ENCODE measurements around the gene BABAM2. TPM values are rescaled to one million over a fixed set of nuclear protein-coding genes. Genes with fewer than 3 reads are reported as not detected.

BABAM2 gene
- total RNA-seq, 1 donor from 2014 or later = 28.5 TPM

GRCh38 chr2:28350791-28351285 is 460.3 kb downstream of the BABAM2 start:
- H3K4me3 ChIP-seq (ENCODE audit: insufficient read depth, low read depth, low read length) = no peak overlapping the region
- H3K9me3 Mint-ChIP-seq (ENCODE audit: unreplicated experiment) = no peaks in the 10 kb centered on the region
- H3K27ac ChIP-seq (ENCODE audit: low read depth, low read length) = no peak overlapping the region
- H3K27ac Mint-ChIP-seq (ENCODE audit: unreplicated experiment) = no peak overlapping the region
- no peak overlapping the region for H3K4me3 Mint-ChIP-seq (ENCODE audit: unreplicated experiment)
- no peaks in the 10 kb centered on the region for H4K20me1 ChIP-seq (ENCODE audit: insufficient read depth, low read length)
- no peaks in the 10 kb centered on the region for H3K36me3 Mint-ChIP-seq (ENCODE audit: low read depth, unreplicated experiment)
- peaks cover 3% of the 10 kb centered on the region for H3K4me1 ChIP-seq (ENCODE audit: insufficient read depth, low read length)
- DNase-seq (ENCODE audit: low read depth) (no peak), FAIRE-seq (no peak)
- TF ChIP-seq CTCF (IDR thresholded peaks at IDR 0.05; ENCODE audit: insufficient read depth, low read depth, low read length) (no peak), EZH2 (IDR thresholded peaks at IDR 0.05; ENCODE audit: insufficient read depth, low read length) (no peak)
- H3K79me2 ChIP-seq (ENCODE audit: insufficient read depth, low read length) = no peaks in the 10 kb centered on the region
- peaks cover 2% of the 10 kb centered on the region for H3K4me1 Mint-ChIP-seq (ENCODE audit: low read depth, unreplicated experiment)
- no peak overlapping the region for H2AFZ ChIP-seq (ENCODE audit: low read depth, low read length)
- H3K9me3 ChIP-seq (ENCODE audit: insufficient read depth, low read depth, low read length) = no peaks in the 10 kb centered on the region
- no peak overlapping the region for H3K9ac ChIP-seq (ENCODE audit: low read length)
- H3K4me2 ChIP-seq (ENCODE audit: low read length) = no peak overlapping the region
- no peaks in the 10 kb centered on the region for H3K27me3 ChIP-seq (ENCODE audit: insufficient read depth, low read length)
- H3K36me3 ChIP-seq (ENCODE audit: insufficient read depth, low read length) = no peaks in the 10 kb centered on the region
- H3K27me3 Mint-ChIP-seq (ENCODE audit: low read depth, unreplicated experiment) = peaks cover 17% of the 10 kb centered on the region

- Histone ChIP-seq H3K9ac (ENCODE audit: low read length) (no peak overlapping the region), H3K4me1 (ENCODE audit: insufficient read depth, low read length) (peaks cover 5% of the 10 kb centered on the region), H3K4me2 (ENCODE audit: low read length) (no peak overlapping the region), H3K27me3 (ENCODE audit: insufficient read depth, low read length) (no peaks in the 10 kb centered on the region), H3K36me3 (ENCODE audit: insufficient read depth, low read length) (no peaks in the 10 kb centered on the region), H3K4me3 (ENCODE audit: insufficient read depth, low read depth, low read length) (no peak overlapping the region), H3K79me2 (ENCODE audit: insufficient read depth, low read length) (no peaks in the 10 kb centered on the region), H3K27ac (ENCODE audit: low read depth, low read length) (no peak overlapping the region), H2AFZ (ENCODE audit: low read depth, low read length) (no peak overlapping the region), H3K9me3 (ENCODE audit: insufficient read depth, low read depth, low read length) (no peaks in the 10 kb centered on the region), H4K20me1 (ENCODE audit: insufficient read depth, low read length) (no peaks in the 10 kb centered on the region)
- H3K4me1 Mint-ChIP-seq (ENCODE audit: low read depth, unreplicated experiment) = peaks cover 3% of the 10 kb centered on the region
- H3K27ac Mint-ChIP-seq (ENCODE audit: unreplicated experiment) = no peak overlapping the region
- no peak overlapping the region for H3K4me3 Mint-ChIP-seq (ENCODE audit: unreplicated experiment)
- no peaks in the 10 kb centered on the region for H3K9me3 Mint-ChIP-seq (ENCODE audit: unreplicated experiment)
- no peak for FAIRE-seq
- H3K27me3 Mint-ChIP-seq (ENCODE audit: low read depth, unreplicated experiment) = peaks cover 17% of the 10 kb centered on the region
- no peaks in the 10 kb centered on the region for H3K36me3 Mint-ChIP-seq (ENCODE audit: low read depth, unreplicated experiment)
- DNase-seq (ENCODE audit: low read depth) = no peak
- no peak for TF ChIP-seq EZH2 (IDR thresholded peaks at IDR 0.05; ENCODE audit: insufficient read depth, low read length)
Measured at GRCh38 chr2:28351621-28352020, 461.1 kb downstream of the BABAM2 start.

GRCh38 chr2:28352104-28352503 is 461.6 kb downstream of the BABAM2 start:
- no peaks in the 10 kb centered on the region for H3K36me3 Mint-ChIP-seq (ENCODE audit: low read depth, unreplicated experiment)
- H3K4me1 ChIP-seq (ENCODE audit: insufficient read depth, low read length) = peaks cover 5% of the 10 kb centered on the region
- no peak overlapping the region for H3K4me3 ChIP-seq (ENCODE audit: insufficient read depth, low read depth, low read length)
- no peaks in the 10 kb centered on the region for H3K36me3 ChIP-seq (ENCODE audit: insufficient read depth, low read length)
- H3K4me3 Mint-ChIP-seq (ENCODE audit: unreplicated experiment) = no peak overlapping the region
- no peaks in the 10 kb centered on the region for H4K20me1 ChIP-seq (ENCODE audit: insufficient read depth, low read length)
- no peak overlapping the region for H3K27ac ChIP-seq (ENCODE audit: low read depth, low read length)
- no peaks in the 10 kb centered on the region for H3K9me3 Mint-ChIP-seq (ENCODE audit: unreplicated experiment)
- no peak overlapping the region for H3K27ac Mint-ChIP-seq (ENCODE audit: unreplicated experiment)
- no peaks in the 10 kb centered on the region for H3K9me3 ChIP-seq (ENCODE audit: insufficient read depth, low read depth, low read length)
- no peak overlapping the region for H3K9ac ChIP-seq (ENCODE audit: low read length)
- FAIRE-seq (no peak), DNase-seq (ENCODE audit: low read depth) (no peak)
- H2AFZ ChIP-seq (ENCODE audit: low read depth, low read length) = no peak overlapping the region
- TF ChIP-seq EZH2 (IDR thresholded peaks at IDR 0.05; ENCODE audit: insufficient read depth, low read length) (no peak), CTCF (IDR thresholded peaks at IDR 0.05; ENCODE audit: insufficient read depth, low read depth, low read length) (no peak)
- peaks cover 17% of the 10 kb centered on the region for H3K27me3 Mint-ChIP-seq (ENCODE audit: low read depth, unreplicated experiment)
- H3K27me3 ChIP-seq (ENCODE audit: insufficient read depth, low read length) = no peaks in the 10 kb centered on the region
- H3K4me1 Mint-ChIP-seq (ENCODE audit: low read depth, unreplicated experiment) = peaks cover 3% of the 10 kb centered on the region
- H3K4me2 ChIP-seq (ENCODE audit: low read length) = no peak overlapping the region
- H3K79me2 ChIP-seq (ENCODE audit: insufficient read depth, low read length) = no peaks in the 10 kb centered on the region
